Smooth muscle cell (in vitro differentiated cells): ENCODE results near the gene CAMTA1. TPM values are rescaled to one million over a fixed set of nuclear protein-coding genes. Genes with fewer than 3 reads are reported as not detected.
"Not testable (repeated sequence)": the region's sequence is repeated elsewhere in the genome, so short reads cannot be mapped to it uniquely, and the experiment has no call there.

Source experiments
- DNase-seq: peaks from one replicate; lab custom pipeline; 2025; ENCODE audit not compliant: unreplicated experiment; lab: John Stamatoyannopoulos, UW
- H2AFZ ChIP-seq: fragments of 200-600 bp; sonication (generic); 2 replicates; pipeline ENCODE4 v1.6.0; 2016; ENCODE audit warnings: antibody characterized with exemption, low read depth, mild to moderate bottlenecking
- H3F3A ChIP-seq: fragments of 200-600 bp; sonication (generic); 2 replicates; pipeline ENCODE4 v1.6.0; 2017; ENCODE audit warnings: antibody characterized with exemption, low read depth
- H3K27ac ChIP-seq: fragments of 200-600 bp; sonication (generic); 2 replicates; pipeline ENCODE4 v1.5.1; 2016; ENCODE audit warnings: low read depth, mild to moderate bottlenecking
- H3K27me3 ChIP-seq: fragments of 200-600 bp; sonication (generic); 2 replicates; pipeline ENCODE4 v1.6.1; 2016; ENCODE audit warnings: low read depth, mild to moderate bottlenecking
- H3K36me3 ChIP-seq: fragments of 200-600 bp; sonication (generic); 2 replicates; pipeline ENCODE4 v1.5.1; 2016; ENCODE audit warnings: low read depth
- H3K4me1 ChIP-seq: fragments of 200-600 bp; sonication (generic); 2 replicates; pipeline ENCODE4 v1.5.1; 2016; ENCODE audit warnings: low read depth
- H3K4me2 ChIP-seq: fragments of 200-600 bp; sonication (generic); 2 replicates; pipeline ENCODE4 v1.6.0; 2016; ENCODE audit warnings: mild to moderate bottlenecking
- H3K4me3 ChIP-seq: fragments of 200-600 bp; sonication (generic); 2 replicates; pipeline ENCODE4 v1.5.1; 2016; ENCODE audit warnings: mild to moderate bottlenecking
- H3K79me2 ChIP-seq: fragments of 200-600 bp; sonication (generic); 2 replicates; pipeline ENCODE4 v1.6.0; 2016; ENCODE audit warnings: low read depth, mild to moderate bottlenecking
- H3K9ac ChIP-seq: fragments of 200-600 bp; sonication (generic); 2 replicates; pipeline ENCODE4 v1.6.0; 2016; ENCODE audit warnings: low read depth
- H3K9me3 ChIP-seq: fragments of 200-600 bp; sonication (generic); replicated peaks from 2 replicates; pipeline ENCODE4 v1.5.1; 2016; ENCODE audit warnings: low read depth
- H4K20me1 ChIP-seq: fragments of 200-600 bp; sonication (generic); 2 replicates; pipeline ENCODE4 v1.6.0; 2016; ENCODE audit warnings: low read depth
- WGBS: methylation state at CpG from one replicate; pipeline ENCODE4 v1.1.7; 2016; ENCODE audit warnings: low lambda C conversion rate; 5-methylcytosine and 5-hydroxymethylcytosine counted together
- polyA plus RNA-seq: library from polyadenylated mRNA; unstranded; fragments of >200 nt; fragmentation: Nextera tagmentation; extraction: Ambion mirVana; gene quantifications from 2 replicates; pipeline ENCODE4 v1.2.1, GENCODE V29; 2016
- total RNA-seq: library from RNA; depleted of rRNA; stranded (reverse); fragments of >200 nt; gene quantifications from 2 replicates; pipeline ENCODE4 v1.2.3, GENCODE V29; 2014
- TF ChIP-seq, protein P1 (sequence below): fragments of 200-600 bp; sonication (generic); IDR thresholded peaks from 2 replicates; pipeline ENCODE4 v1.5.1; 2017; ENCODE audit warnings: borderline replicate concordance, mild to moderate bottlenecking, antibody characterized with exemption; ENCODE audit not compliant: insufficient read depth, poor library complexity, severe bottlenecking

Gene CAMTA1
- total and polyA plus RNA-seq, 2 experiments from 2014 or later: 139 to 145 TPM

DNA sequence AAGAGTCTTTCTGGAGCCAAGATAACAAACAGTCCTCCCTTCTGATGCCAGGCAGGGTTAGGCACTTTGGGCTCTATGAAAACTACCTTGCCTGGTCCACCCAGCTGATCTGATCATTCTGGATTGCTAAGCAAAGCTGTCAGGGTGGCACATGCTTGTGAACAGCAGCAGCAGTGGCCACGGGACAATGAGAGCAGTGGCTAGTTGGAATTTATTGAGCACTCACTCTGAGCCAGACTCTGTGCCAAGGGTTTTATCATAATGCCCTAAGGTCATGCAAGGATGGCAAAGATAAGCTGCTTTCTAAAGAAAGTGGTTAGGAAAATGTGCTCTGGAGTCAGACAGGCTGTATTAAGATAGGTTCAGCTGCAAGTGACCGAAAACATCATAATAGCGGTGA, 595.5 kb downstream of the CAMTA1 start:
- Histone ChIP-seq H4K20me1 (no peaks in the 10 kb centered on the region), H3K27ac (no peak overlapping the region), H3K4me1 (peaks cover 13% of the 10 kb centered on the region), H3K79me2 (no peaks in the 10 kb centered on the region), H3K36me3 (no peaks in the 10 kb centered on the region), H3K27me3 (no peaks in the 10 kb centered on the region), H2AFZ (no peak overlapping the region), H3K4me3 (no peak overlapping the region), H3K9me3 (no peaks in the 10 kb centered on the region), H3F3A (no peaks in the 10 kb centered on the region), H3K9ac (no peak overlapping the region), H3K4me2 (no peak overlapping the region)
- no peak for DNase-seq
- TF ChIP-seq, protein P1, sequence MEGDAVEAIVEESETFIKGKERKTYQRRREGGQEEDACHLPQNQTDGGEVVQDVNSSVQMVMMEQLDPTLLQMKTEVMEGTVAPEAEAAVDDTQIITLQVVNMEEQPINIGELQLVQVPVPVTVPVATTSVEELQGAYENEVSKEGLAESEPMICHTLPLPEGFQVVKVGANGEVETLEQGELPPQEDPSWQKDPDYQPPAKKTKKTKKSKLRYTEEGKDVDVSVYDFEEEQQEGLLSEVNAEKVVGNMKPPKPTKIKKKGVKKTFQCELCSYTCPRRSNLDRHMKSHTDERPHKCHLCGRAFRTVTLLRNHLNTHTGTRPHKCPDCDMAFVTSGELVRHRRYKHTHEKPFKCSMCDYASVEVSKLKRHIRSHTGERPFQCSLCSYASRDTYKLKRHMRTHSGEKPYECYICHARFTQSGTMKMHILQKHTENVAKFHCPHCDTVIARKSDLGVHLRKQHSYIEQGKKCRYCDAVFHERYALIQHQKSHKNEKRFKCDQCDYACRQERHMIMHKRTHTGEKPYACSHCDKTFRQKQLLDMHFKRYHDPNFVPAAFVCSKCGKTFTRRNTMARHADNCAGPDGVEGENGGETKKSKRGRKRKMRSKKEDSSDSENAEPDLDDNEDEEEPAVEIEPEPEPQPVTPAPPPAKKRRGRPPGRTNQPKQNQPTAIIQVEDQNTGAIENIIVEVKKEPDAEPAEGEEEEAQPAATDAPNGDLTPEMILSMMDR: no peak
- 74% methylated on average over 3 of the region's 3 CpGs for WGBS

DNA sequence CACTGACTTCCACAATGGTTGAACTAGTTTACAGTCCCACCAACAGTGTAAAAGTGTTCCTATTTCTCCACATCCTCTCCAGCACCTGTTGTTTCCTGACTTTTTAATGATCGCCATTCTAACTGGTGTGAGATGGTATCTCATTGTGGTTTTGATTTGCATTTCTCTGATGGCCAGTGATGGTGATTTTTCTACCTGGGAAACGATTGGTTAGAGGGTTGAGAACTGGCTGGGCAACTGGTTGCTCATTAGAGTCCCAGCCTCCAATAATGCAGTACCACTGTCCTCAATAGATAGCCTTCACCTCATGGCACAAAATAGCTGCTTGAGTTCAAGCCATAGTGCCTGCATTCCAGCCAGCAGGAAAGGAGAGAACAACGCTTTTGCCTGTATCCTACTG, 596.5 kb downstream of the CAMTA1 start:
- not testable (repeated sequence) for H3K27me3 ChIP-seq, H3K9me3 ChIP-seq, H3K36me3 ChIP-seq, H2AFZ ChIP-seq, H3F3A ChIP-seq, H4K20me1 ChIP-seq, H3K4me3 ChIP-seq, H3K27ac ChIP-seq, H3K79me2 ChIP-seq, H3K9ac ChIP-seq, H3K4me2 ChIP-seq, DNase-seq
- H3K4me1 ChIP-seq: peaks cover 13% of the 10 kb centered on the region
- 64% methylated on average over 3 of the region's 3 CpGs for WGBS

DNA sequence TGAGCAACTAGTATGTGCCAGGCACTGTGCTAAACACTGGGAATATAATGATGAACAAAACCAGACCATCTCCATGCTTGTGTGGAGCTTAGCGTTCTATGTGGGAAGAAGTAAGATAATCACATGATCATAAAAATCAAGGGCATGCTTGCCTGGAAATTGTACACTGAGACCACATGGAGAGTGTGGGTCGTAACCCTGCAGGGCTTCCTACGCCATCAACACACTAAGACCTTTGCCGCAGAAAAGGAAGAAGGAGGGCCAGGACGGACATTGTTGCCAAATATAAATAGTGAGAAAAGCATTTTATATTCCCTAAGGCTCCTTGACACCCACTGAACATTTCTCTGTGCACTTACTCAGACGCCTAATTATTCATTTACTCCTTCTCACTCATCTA, 597.7 kb downstream of the CAMTA1 start:
- peaks cover 2% of the 10 kb centered on the region for H3F3A ChIP-seq
- TF ChIP-seq, protein P1: no peak
- no peak overlapping the region for H3K4me2 ChIP-seq
- no peak overlapping the region for H2AFZ ChIP-seq
- 92% methylated on average over 6 of the region's 6 CpGs for WGBS
- no peaks in the 10 kb centered on the region for H3K9me3 ChIP-seq
- no peaks in the 10 kb centered on the region for H3K79me2 ChIP-seq
- no peak overlapping the region for H3K4me3 ChIP-seq
- no peak overlapping the region for H3K9ac ChIP-seq
- H3K27me3 ChIP-seq: no peaks in the 10 kb centered on the region
- H3K4me1 ChIP-seq: peaks cover 21% of the 10 kb centered on the region
- no peak for DNase-seq
- no peaks in the 10 kb centered on the region for H4K20me1 ChIP-seq
- no peaks in the 10 kb centered on the region for H3K36me3 ChIP-seq
- H3K27ac ChIP-seq: no peak overlapping the region

DNA sequence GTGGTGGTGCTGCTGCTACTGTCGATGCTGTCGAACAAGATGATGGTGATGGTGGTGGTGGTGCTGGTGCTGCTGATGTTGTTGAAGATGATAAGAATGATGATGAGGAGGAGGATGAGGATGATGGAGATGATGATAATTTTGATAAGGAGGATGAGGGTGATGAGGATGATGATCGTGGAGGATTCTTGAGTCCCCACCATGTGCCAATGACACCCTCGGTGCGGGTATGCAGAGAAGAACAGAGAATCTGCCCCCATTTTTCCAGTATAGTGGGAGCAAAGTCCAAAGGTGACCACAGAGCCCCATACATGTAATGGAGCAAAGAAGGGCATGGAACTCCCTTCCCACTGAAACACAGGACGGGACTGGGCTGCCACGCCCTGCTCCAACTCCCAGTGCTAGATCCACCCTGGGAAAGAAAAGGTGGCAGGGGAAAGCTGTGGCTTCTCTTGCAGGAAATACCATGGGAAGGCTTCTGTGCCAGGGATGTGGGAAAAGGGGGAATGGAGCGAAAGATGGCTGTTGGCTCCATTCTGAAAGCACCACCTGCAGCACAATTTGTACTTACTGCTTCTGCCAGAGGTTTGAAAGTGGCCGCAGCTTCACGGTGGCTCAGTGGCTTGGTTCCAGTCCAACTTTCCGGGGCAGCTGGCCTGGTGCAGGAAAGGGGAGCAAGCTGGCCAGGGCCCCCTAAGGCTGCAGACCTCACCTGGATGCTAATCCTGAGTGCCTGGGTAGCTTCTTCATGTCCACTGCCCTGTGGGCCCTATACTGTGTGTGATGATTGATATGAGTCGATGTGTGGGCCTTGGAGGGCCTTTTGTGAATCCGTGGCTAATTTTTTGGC, 598.6 kb downstream of the CAMTA1 start:
- no peak overlapping the region for H3K4me2 ChIP-seq
- no peaks in the 10 kb centered on the region for H3K27me3 ChIP-seq
- TF ChIP-seq, protein P1: no peak
- no peaks in the 10 kb centered on the region for H3K36me3 ChIP-seq
- no peak overlapping the region for H2AFZ ChIP-seq
- H3K79me2 ChIP-seq: no peaks in the 10 kb centered on the region
- H3K4me3 ChIP-seq: no peak overlapping the region
- H3K27ac ChIP-seq: no peak overlapping the region
- H3K4me1 ChIP-seq: peaks cover 31% of the 10 kb centered on the region
- peaks cover 6% of the 10 kb centered on the region for H3F3A ChIP-seq
- WGBS: 97% methylated on average over 13 of the region's 13 CpGs
- no peaks in the 10 kb centered on the region for H3K9me3 ChIP-seq
- no peak overlapping the region for H3K9ac ChIP-seq
- DNase-seq: no peak
- H4K20me1 ChIP-seq: no peaks in the 10 kb centered on the region
